Left ventricle myocardium inferior (tissue), 1 donor: ENCODE measurements around the gene DPP10. TPM values are rescaled to one million over a fixed set of nuclear protein-coding genes. Genes with fewer than 3 reads are reported as not detected.
"Not testable (repeated sequence)": the region's sequence is repeated elsewhere in the genome, so short reads cannot be mapped to it uniquely, and the experiment has no call there.

ENCODE experiments used
- DNase-seq: peaks from one replicate; pipeline ENCODE4 v3.0.0-alpha.2; 2020
- H3K27ac ChIP-seq: fragments of 200-600 bp; replicated peaks from 2 replicates; pipeline ENCODE4 v1.8.0; 2021
- H3K27me3 ChIP-seq: fragments of 200-600 bp; 2 replicates; pipeline ENCODE4 v1.8.0; 2021; ENCODE audit warnings: low read depth
- H3K36me3 ChIP-seq: fragments of 200-600 bp; 2 replicates; pipeline ENCODE4 v1.8.0; 2021
- H3K4me1 ChIP-seq: fragments of 200-600 bp; 2 replicates; pipeline ENCODE4 v1.8.0; 2021
- H3K4me3 ChIP-seq: fragments of 200-600 bp; 2 replicates; pipeline ENCODE4 v1.8.0; 2021; ENCODE audit warnings: mild to moderate bottlenecking, moderate library complexity
- H3K9me3 ChIP-seq: fragments of 200-600 bp; replicated peaks from 2 replicates; pipeline ENCODE4 v1.8.0; 2021
- CTCF ChIP-seq: fragments of 200-600 bp; IDR thresholded peaks from 2 replicates; pipeline ENCODE4 v1.8.0; 2021; ENCODE audit warnings: antibody characterized with exemption, mild to moderate bottlenecking, borderline replicate concordance
- intact Hi-C: fragments of 100-400 bp; cut with micrococcal nuclease; formaldehyde crosslinking; loops from one replicate; pipeline ENCODE4 v1.11.0; 2022
- total RNA-seq: library from RNA; stranded (reverse); fragmentation: NEBNext Ultra II Directional; extraction: Animal tissue kit (Norgen Biotek cat#: 25700); gene quantifications from one replicate; pipeline ENCODE4 v1.2.1, GENCODE V29; 2021
- donor health status: DM: no; HTN: yes; CAD: no; lungs with severe emphysema.

DPP10 gene
- total RNA-seq, 1 donor from 2014 or later, result 0.16 TPM

GRCh38 chr2:115083225-115083624, 640.8 kb downstream of the DPP10 start:
- Histone ChIP-seq H3K27me3 (peaks cover 3% of the 10 kb centered on the region), H3K4me1 (no peaks in the 10 kb centered on the region), H3K36me3 (no peaks in the 10 kb centered on the region), H3K9me3 (no peaks in the 10 kb centered on the region), H3K27ac (no peak overlapping the region), H3K4me3 (no peak overlapping the region)
- peak; percentile 37 for TF ChIP-seq CTCF
- intact Hi-C loops, result no loop called here
- no peak for DNase-seq

GRCh38 chr2:115083711-115084110, 641.3 kb downstream of the DPP10 start:
- Histone ChIP-seq H3K4me3 (no peak overlapping the region), H3K9me3 (peaks cover under 1% of the 10 kb centered on the region), H3K27me3 (peaks cover 3% of the 10 kb centered on the region), H3K27ac (no peak overlapping the region), H3K4me1 (no peaks in the 10 kb centered on the region), H3K36me3 (no peaks in the 10 kb centered on the region)
- intact Hi-C loops, result no loop called here
- no peak for DNase-seq
- no peak for TF ChIP-seq CTCF

GRCh38 chr2:115084446-115084845, 642.0 kb downstream of the DPP10 start:
- intact Hi-C loops, result no loop called here
- Histone ChIP-seq H3K4me3 (no peak overlapping the region), H3K36me3 (no peaks in the 10 kb centered on the region), H3K27ac (no peak overlapping the region), H3K27me3 (peaks cover 3% of the 10 kb centered on the region), H3K9me3 (peaks cover 8% of the 10 kb centered on the region), H3K4me1 (no peaks in the 10 kb centered on the region)
- no peak for TF ChIP-seq CTCF
- no peak for DNase-seq

- H3K27me3 ChIP-seq, DNase-seq, H3K36me3 ChIP-seq, H3K4me3 ChIP-seq, H3K4me1 ChIP-seq, H3K27ac ChIP-seq, intact Hi-C loops: not testable (repeated sequence)
- peaks cover 25% of the 10 kb centered on the region for H3K9me3 ChIP-seq
Measured at GRCh38 chr2:115086051-115086620, 643.7 kb downstream of the DPP10 start.

- Histone ChIP-seq H3K27ac (no peak overlapping the region), H3K4me3 (no peak overlapping the region), H3K36me3 (no peaks in the 10 kb centered on the region), H3K9me3 (peaks cover 25% of the 10 kb centered on the region), H3K27me3 (no peaks in the 10 kb centered on the region), H3K4me1 (no peaks in the 10 kb centered on the region)
- no peak for TF ChIP-seq CTCF
- intact Hi-C loops, result no loop called here
- DNase-seq, result no peak
Measured at GRCh38 chr2:115094441-115094840, 652.0 kb downstream of the DPP10 start.

GRCh38 chr2:115105966-115106365, 663.5 kb downstream of the DPP10 start:
- no peak overlapping the region for H3K4me3 ChIP-seq
- no peaks in the 10 kb centered on the region for H3K36me3 ChIP-seq
- TF ChIP-seq CTCF, result no peak
- no peaks in the 10 kb centered on the region for H3K27me3 ChIP-seq
- no peaks in the 10 kb centered on the region for H3K4me1 ChIP-seq
- peaks cover 14% of the 10 kb centered on the region for H3K9me3 ChIP-seq
- DNase-seq, result no peak
- intact Hi-C loops, result no loop called here
- H3K27ac ChIP-seq, result no peak overlapping the region
